ENCODE measurements around the gene R3HDML. TPM values are rescaled to one million over a fixed set of nuclear protein-coding genes. Genes with fewer than 3 reads are reported as not detected.
"Not testable (repeated sequence)": the region's sequence is repeated elsewhere in the genome, so short reads cannot be mapped to it uniquely, and the experiment has no call there.

Gene R3HDML
- total RNA-seq, 1 donor from 2014 or later, result not detected

GRCh38 chr20:44297721-44298120, 39.1 kb upstream of the R3HDML start:
- Mint-ChIP-seq H3K36me3 (ENCODE audit: unreplicated experiment) (no peaks in the 10 kb centered on the region), H3K9me3 (ENCODE audit: unreplicated experiment) (no peaks in the 10 kb centered on the region), H3K4me3 (ENCODE audit: unreplicated experiment) (no peak overlapping the region), H3K27me3 (ENCODE audit: unreplicated experiment) (no peaks in the 10 kb centered on the region), H3K27ac (ENCODE audit: unreplicated experiment) (no peak overlapping the region), H3K4me1 (ENCODE audit: unreplicated experiment) (peaks cover 2% of the 10 kb centered on the region)
- DNase-seq (ENCODE audit: extremely low spot score, unreplicated experiment), result no peak
- TF ChIP-seq CTCF (IDR thresholded peaks at IDR 0.05), result no peak

GRCh38 chr20:44299011-44299535, 37.8 kb upstream of the R3HDML start:
- not testable (repeated sequence) for H3K27me3 Mint-ChIP-seq (ENCODE audit: unreplicated experiment); H3K27ac Mint-ChIP-seq (ENCODE audit: unreplicated experiment); H3K36me3 Mint-ChIP-seq (ENCODE audit: unreplicated experiment); DNase-seq (ENCODE audit: extremely low spot score, unreplicated experiment); H3K9me3 Mint-ChIP-seq (ENCODE audit: unreplicated experiment); H3K4me1 Mint-ChIP-seq (ENCODE audit: unreplicated experiment); H3K4me3 Mint-ChIP-seq (ENCODE audit: unreplicated experiment)

GRCh38 chr20:44301285-44301684, 35.6 kb upstream of the R3HDML start:
- Mint-ChIP-seq H3K27me3 (ENCODE audit: unreplicated experiment) (no peaks in the 10 kb centered on the region), H3K9me3 (ENCODE audit: unreplicated experiment) (no peaks in the 10 kb centered on the region), H3K36me3 (ENCODE audit: unreplicated experiment) (no peaks in the 10 kb centered on the region), H3K4me3 (ENCODE audit: unreplicated experiment) (no peak overlapping the region), H3K4me1 (ENCODE audit: unreplicated experiment) (no peaks in the 10 kb centered on the region), H3K27ac (ENCODE audit: unreplicated experiment) (no peak overlapping the region)
- no peak for DNase-seq (ENCODE audit: extremely low spot score, unreplicated experiment)
- TF ChIP-seq CTCF (IDR thresholded peaks at IDR 0.05), result no peak

- no peak overlapping the region for H3K4me3 Mint-ChIP-seq (ENCODE audit: unreplicated experiment)
- TF ChIP-seq CTCF (IDR thresholded peaks at IDR 0.05), result no peak
- no peaks in the 10 kb centered on the region for H3K4me1 Mint-ChIP-seq (ENCODE audit: unreplicated experiment)
- H3K27ac Mint-ChIP-seq (ENCODE audit: unreplicated experiment), result no peak overlapping the region
- no peaks in the 10 kb centered on the region for H3K9me3 Mint-ChIP-seq (ENCODE audit: unreplicated experiment)
- no peaks in the 10 kb centered on the region for H3K27me3 Mint-ChIP-seq (ENCODE audit: unreplicated experiment)
- H3K36me3 Mint-ChIP-seq (ENCODE audit: unreplicated experiment), result no peaks in the 10 kb centered on the region
- no peak for DNase-seq (ENCODE audit: extremely low spot score, unreplicated experiment)
These were observed 34.7 kb upstream of the R3HDML start for GRCh38 chr20:44302026-44302669.

- Mint-ChIP-seq H3K27ac (ENCODE audit: unreplicated experiment) (no peak overlapping the region), H3K27me3 (ENCODE audit: unreplicated experiment) (no peaks in the 10 kb centered on the region), H3K9me3 (ENCODE audit: unreplicated experiment) (no peaks in the 10 kb centered on the region), H3K4me1 (ENCODE audit: unreplicated experiment) (no peaks in the 10 kb centered on the region), H3K4me3 (ENCODE audit: unreplicated experiment) (no peak overlapping the region), H3K36me3 (ENCODE audit: unreplicated experiment) (no peaks in the 10 kb centered on the region)
- DNase-seq (ENCODE audit: extremely low spot score, unreplicated experiment), result no peak
- no peak for TF ChIP-seq CTCF (IDR thresholded peaks at IDR 0.05)
These were observed 34.1 kb upstream of the R3HDML start for GRCh38 chr20:44302736-44303135.

Measured in osteocyte (in vitro differentiated cells).